GM19467 (cell line): ENCODE results near the gene TSPAN5.
"Not testable (repeated sequence)": the region's sequence is repeated elsewhere in the genome, so short reads cannot be mapped to it uniquely, and the experiment has no call there.

Experiments
- ATAC-seq: cut with Tn5 transposase; IDR thresholded peaks from one replicate; pipeline ENCODE4 v1.9.1; 2021; ENCODE audit warnings: mild to moderate bottlenecking, moderate library complexity; ENCODE audit not compliant: unreplicated experiment

The TSPAN5 gene

GRCh38 chr4:98558471-98559169 is 99.8 kb downstream of the TSPAN5 start:
- no peak for ATAC-seq

- no peak for ATAC-seq
Observed at GRCh38 chr4:98557194-98557892, 101.1 kb downstream of the TSPAN5 start.

- ATAC-seq, result no peak
Observed at GRCh38 chr4:98556451-98556850, 102.0 kb downstream of the TSPAN5 start.

- ATAC-seq, result no peak
Observed at GRCh38 chr4:98555798-98556445, 102.5 kb downstream of the TSPAN5 start.

GRCh38 chr4:98546910-98547594 is 111.4 kb downstream of the TSPAN5 start:
- ATAC-seq, result no peak

GRCh38 chr4:98544818-98545414 is 113.5 kb downstream of the TSPAN5 start:
- ATAC-seq, result no peak

- no peak for ATAC-seq
Observed at GRCh38 chr4:98544141-98544817, 114.1 kb downstream of the TSPAN5 start.

GRCh38 chr4:98542011-98542410 is 116.4 kb downstream of the TSPAN5 start:
- ATAC-seq, result no peak

GRCh38 chr4:98540803-98541202 is 117.6 kb downstream of the TSPAN5 start:
- ATAC-seq, result no peak

GRCh38 chr4:98539741-98540140 is 118.7 kb downstream of the TSPAN5 start:
- no peak for ATAC-seq

GRCh38 chr4:98539299-98539698 is 119.1 kb downstream of the TSPAN5 start:
- ATAC-seq, result no peak

- ATAC-seq, result no peak
Observed at GRCh38 chr4:98536631-98537030, 121.8 kb downstream of the TSPAN5 start.

- ATAC-seq, result not testable (repeated sequence)
Observed at GRCh38 chr4:98534146-98534545, 124.3 kb downstream of the TSPAN5 start.

GRCh38 chr4:98530572-98530971 is 127.8 kb downstream of the TSPAN5 start:
- no peak for ATAC-seq

- no peak for ATAC-seq
Observed at GRCh38 chr4:98529970-98530569, 128.3 kb downstream of the TSPAN5 start.

GRCh38 chr4:98528882-98529281 is 129.5 kb downstream of the TSPAN5 start:
- ATAC-seq, result no peak

- no peak for ATAC-seq
Observed at GRCh38 chr4:98527534-98528269, 130.7 kb downstream of the TSPAN5 start.

GRCh38 chr4:98524230-98524629 is 134.2 kb downstream of the TSPAN5 start:
- ATAC-seq, result no peak

- ATAC-seq, result no peak
Observed at GRCh38 chr4:98522636-98523395, 135.6 kb downstream of the TSPAN5 start.
